Neuronal stem cell (in vitro differentiated cells): ENCODE data around the gene RNLS.

Experiments used
- DNase-seq: peaks from one replicate; pipeline ENCODE4 v3.0.0-alpha.2; 2013; ENCODE audit warnings: low spot score
- H2AFZ ChIP-seq: one replicate; pipeline ENCODE4 v1.6.1; 2013; ENCODE audit warnings: mild to moderate bottlenecking, low read length, inconsistent platforms
- H2AK5ac ChIP-seq: 2 replicates; pipeline ENCODE4 v1.6.1; 2013; ENCODE audit warnings: low read depth, mild to moderate bottlenecking, inconsistent platforms, low read length, moderate library complexity, mixed read lengths
- H2BK120ac ChIP-seq: 2 replicates; pipeline ENCODE4 v1.6.1; 2013; ENCODE audit warnings: low read depth, mild to moderate bottlenecking, inconsistent platforms, low read length, moderate library complexity, mixed read lengths
- H2BK12ac ChIP-seq: one replicate; pipeline ENCODE4 v1.6.1; 2013; ENCODE audit warnings: low read length, inconsistent platforms
- H2BK15ac ChIP-seq: 2 replicates; pipeline ENCODE4 v1.6.1; 2013; ENCODE audit warnings: mild to moderate bottlenecking, low read length, inconsistent platforms, mixed read lengths
- H2BK5ac ChIP-seq: one replicate; pipeline ENCODE4 v1.6.1; 2013; ENCODE audit warnings: inconsistent platforms, mild to moderate bottlenecking, low read length, moderate library complexity
- H3K14ac ChIP-seq: one replicate; pipeline ENCODE4 v1.6.1; 2013; ENCODE audit warnings: low read length, inconsistent platforms
- H3K18ac ChIP-seq: 2 replicates; pipeline ENCODE4 v1.6.1; 2013; ENCODE audit warnings: low read length, inconsistent platforms
- H3K23ac ChIP-seq: 2 replicates; pipeline ENCODE4 v1.6.1; 2013; ENCODE audit warnings: low read depth, mild to moderate bottlenecking, mixed read lengths, low read length, inconsistent platforms; ENCODE audit not compliant: poor library complexity
- H3K27ac ChIP-seq: replicated peaks from 3 replicates; pipeline ENCODE4 v1.5.1; 2013; ENCODE audit warnings: low read length, inconsistent platforms
- H3K27me3 ChIP-seq, 3 experiments: 2 replicates each; pipeline ENCODE4 v1.6.1; 2013; ENCODE audit warnings: low read length in 3 of 3, mild to moderate bottlenecking in 2 of 3, inconsistent platforms in 1 of 3, low read depth in 1 of 3, mixed read lengths in 1 of 3, moderate library complexity in 1 of 3; ENCODE audit not compliant: control insufficient read depth in 3 of 3, insufficient read depth in 3 of 3
- H3K36me3 ChIP-seq, 2 donors: replicated peaks in 1 of 2; 2 replicates each; pipeline ENCODE4 v1.6.1; 2013; ENCODE audit warnings: low read length in 2 of 2; ENCODE audit not compliant: control insufficient read depth in 2 of 2, insufficient read depth in 2 of 2
- H3K4ac ChIP-seq: 2 replicates; pipeline ENCODE4 v1.6.1; 2013; ENCODE audit warnings: inconsistent platforms, mild to moderate bottlenecking, low read length, moderate library complexity
- H3K4me1 ChIP-seq, 2 donors: 1 replicate in 1 of 2; 2 replicates in 1 of 2; pipeline ENCODE4 v1.6.1; 2013; ENCODE audit warnings: low read length in 2 of 2, low read depth in 1 of 2; ENCODE audit not compliant: control insufficient read depth in 2 of 2, insufficient read depth in 1 of 2
- H3K4me2 ChIP-seq: one replicate; pipeline ENCODE4 v1.6.1; 2013; ENCODE audit warnings: mild to moderate bottlenecking, low read length, inconsistent platforms; ENCODE audit not compliant: insufficient read depth, poor library complexity, severe bottlenecking
- H3K4me3 ChIP-seq, 2 donors: 2 replicates each; pipeline ENCODE4 v1.5.1; 2013; ENCODE audit warnings: low read length in 2 of 2, mild to moderate bottlenecking in 2 of 2, inconsistent platforms in 1 of 2, moderate library complexity in 1 of 2
- H3K79me1 ChIP-seq: one replicate; pipeline ENCODE4 v1.6.1; 2013; ENCODE audit warnings: low read depth, mild to moderate bottlenecking, inconsistent platforms, low read length, moderate library complexity
- H3K9ac ChIP-seq: one replicate; pipeline ENCODE4 v1.6.1; 2013; ENCODE audit warnings: mild to moderate bottlenecking, low read depth, low read length, inconsistent platforms; ENCODE audit not compliant: poor library complexity
- H3K9me3 ChIP-seq, 2 donors: replicated peaks in 1 of 2; 2 replicates each; pipeline versions ENCODE3 to v1.6.1; 2013; ENCODE audit warnings: low read length in 2 of 2, mild to moderate bottlenecking in 2 of 2, inconsistent platforms in 1 of 2, low read depth in 1 of 2, mixed read lengths in 1 of 2, moderate library complexity in 1 of 2; ENCODE audit not compliant: control insufficient read depth in 2 of 2, insufficient read depth in 1 of 2
- H4K8ac ChIP-seq: one replicate; pipeline ENCODE4 v1.6.1; 2013; ENCODE audit warnings: low read depth, mild to moderate bottlenecking, inconsistent platforms, low read length, moderate library complexity
- H4K91ac ChIP-seq: one replicate; pipeline ENCODE4 v1.6.1; 2013; ENCODE audit warnings: low read length, low read depth, mild to moderate bottlenecking, inconsistent platforms; ENCODE audit not compliant: poor library complexity
- WGBS, 2 donors: extraction: QIAGEN DNeasy Blood & Tissue Kit; methylation state at CpG; one replicate each; pipeline ENCODE4 v1.1.7; 2013; ENCODE audit warnings: missing lambda C conversion rate in 2 of 2, mixed read lengths in 1 of 2; ENCODE audit not compliant: insufficient read length in 2 of 2, insufficient replicate concordance in 1 of 2; ENCODE audit errors: extremely low coverage in 2 of 2; 5-methylcytosine and 5-hydroxymethylcytosine counted together

RNLS gene

DNA sequence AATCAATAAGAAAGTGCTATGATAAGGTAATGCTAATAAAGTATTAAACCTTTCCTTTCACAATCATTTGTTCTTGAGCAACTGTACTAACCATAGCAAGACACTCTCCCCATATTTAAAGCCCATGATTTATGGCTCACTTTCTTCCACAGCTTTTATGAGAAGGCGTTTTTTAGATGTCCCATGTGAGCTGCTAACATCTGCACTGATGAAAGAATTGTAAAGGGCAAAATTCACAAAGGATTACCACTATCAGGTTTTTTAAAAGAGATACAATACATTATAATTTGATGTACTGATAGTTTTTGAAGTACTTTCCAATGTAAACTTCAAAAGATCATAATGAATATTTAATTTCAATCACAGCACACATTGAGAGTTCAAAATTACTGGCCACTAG is 75.7 kb downstream of the RNLS start:
- no peak overlapping the region for H4K8ac ChIP-seq
- H3K18ac ChIP-seq, result no peak overlapping the region
- H3K27ac ChIP-seq, result no peak overlapping the region
- H3K9me3 ChIP-seq, result no peaks in the 10 kb centered on the region
- no peak overlapping the region for H3K4ac ChIP-seq
- no peak overlapping the region for H3K23ac ChIP-seq
- H4K91ac ChIP-seq, result no peak overlapping the region
- no peak overlapping the region for H3K14ac ChIP-seq
- no peak for DNase-seq
- no peak overlapping the region for H2BK15ac ChIP-seq
- H2AFZ ChIP-seq, result no peak overlapping the region
- no peaks in the 10 kb centered on the region for H3K36me3 ChIP-seq
- no peaks in the 10 kb centered on the region for H3K79me1 ChIP-seq
- no peak overlapping the region for H2BK12ac ChIP-seq
- no peak overlapping the region for H2BK5ac ChIP-seq
- H3K4me2 ChIP-seq, result no peak overlapping the region
- H3K4me3 ChIP-seq, result no peak overlapping the region
- no peak overlapping the region for H2AK5ac ChIP-seq
- no CpG with 5 or more reads among the region's 1 CpG for WGBS, 2 donors
- no peaks in the 10 kb centered on the region for H3K27me3 ChIP-seq
- no peaks in the 10 kb centered on the region for H3K4me1 ChIP-seq
- no peak overlapping the region for H3K9ac ChIP-seq
- H2BK120ac ChIP-seq, result no peak overlapping the region

GRCh38 chr10:88505680-88506215 is 77.4 kb downstream of the RNLS start:
- H2BK120ac ChIP-seq, result no peak overlapping the region
- H3K27ac ChIP-seq, result no peak overlapping the region
- H4K8ac ChIP-seq, result no peak overlapping the region
- no peak overlapping the region for H2AK5ac ChIP-seq
- H3K27me3 ChIP-seq, result no peaks in the 10 kb centered on the region
- H3K23ac ChIP-seq, result no peak overlapping the region
- no peak overlapping the region for H3K4me3 ChIP-seq
- H3K18ac ChIP-seq, result no peak overlapping the region
- no peaks in the 10 kb centered on the region for H3K36me3 ChIP-seq
- H3K4ac ChIP-seq, result no peak overlapping the region
- no peak overlapping the region for H3K9ac ChIP-seq
- H3K9me3 ChIP-seq, result no peaks in the 10 kb centered on the region
- no peaks in the 10 kb centered on the region for H3K4me1 ChIP-seq
- DNase-seq, result no peak
- H2BK15ac ChIP-seq, result no peak overlapping the region
- H4K91ac ChIP-seq, result no peak overlapping the region
- H2BK12ac ChIP-seq, result no peak overlapping the region
- H2AFZ ChIP-seq, result no peak overlapping the region
- no peaks in the 10 kb centered on the region for H3K79me1 ChIP-seq
- no peak overlapping the region for H3K14ac ChIP-seq
- H3K4me2 ChIP-seq, result no peak overlapping the region
- H2BK5ac ChIP-seq, result no peak overlapping the region
- WGBS, 2 donors, result no CpG with 5 or more reads among the region's 1 CpG

- H3K9ac ChIP-seq, result no peak overlapping the region
- no peaks in the 10 kb centered on the region for H3K36me3 ChIP-seq
- H2AK5ac ChIP-seq, result no peak overlapping the region
- no peak overlapping the region for H3K4me2 ChIP-seq
- H4K8ac ChIP-seq, result no peak overlapping the region
- H3K4me1 ChIP-seq, result no peaks in the 10 kb centered on the region
- no peak for DNase-seq
- H3K4ac ChIP-seq, result no peak overlapping the region
- no peaks in the 10 kb centered on the region for H3K79me1 ChIP-seq
- no CpG with 5 or more reads among the region's 1 CpG for WGBS, 2 donors
- H3K4me3 ChIP-seq, result no peak overlapping the region
- no peak overlapping the region for H3K14ac ChIP-seq
- no peak overlapping the region for H2BK120ac ChIP-seq
- H2BK15ac ChIP-seq, result no peak overlapping the region
- no peak overlapping the region for H4K91ac ChIP-seq
- H3K18ac ChIP-seq, result no peak overlapping the region
- no peak overlapping the region for H3K23ac ChIP-seq
- no peak overlapping the region for H2BK5ac ChIP-seq
- H3K27ac ChIP-seq, result no peak overlapping the region
- H2BK12ac ChIP-seq, result no peak overlapping the region
- H3K27me3 ChIP-seq, result no peaks in the 10 kb centered on the region
- no peak overlapping the region for H2AFZ ChIP-seq
- H3K9me3 ChIP-seq, result no peaks in the 10 kb centered on the region
These were observed 77.9 kb downstream of the RNLS start for GRCh38 chr10:88505265-88505664.

- no peaks in the 10 kb centered on the region for H3K36me3 ChIP-seq
- no peak overlapping the region for H3K4me2 ChIP-seq
- no peak overlapping the region for H3K4ac ChIP-seq
- H2BK5ac ChIP-seq, result no peak overlapping the region
- H3K23ac ChIP-seq, result no peak overlapping the region
- H4K8ac ChIP-seq, result no peak overlapping the region
- no CpG with 5 or more reads among the region's 2 CpGs for WGBS, 2 donors
- no peak overlapping the region for H2AFZ ChIP-seq
- H4K91ac ChIP-seq, result no peak overlapping the region
- H3K4me3 ChIP-seq, result no peak overlapping the region
- no peak overlapping the region for H3K9ac ChIP-seq
- no peak overlapping the region for H3K18ac ChIP-seq
- H3K14ac ChIP-seq, result no peak overlapping the region
- no peak overlapping the region for H2AK5ac ChIP-seq
- H3K4me1 ChIP-seq, result no peaks in the 10 kb centered on the region
- H2BK120ac ChIP-seq, result no peak overlapping the region
- H3K27ac ChIP-seq, result no peak overlapping the region
- no peaks in the 10 kb centered on the region for H3K79me1 ChIP-seq
- no peak for DNase-seq
- H3K27me3 ChIP-seq, result no peaks in the 10 kb centered on the region
- no peak overlapping the region for H2BK15ac ChIP-seq
- no peaks in the 10 kb centered on the region for H3K9me3 ChIP-seq
- H2BK12ac ChIP-seq, result no peak overlapping the region
These were observed 82.5 kb downstream of the RNLS start for GRCh38 chr10:88500656-88501055.
